ENCODE measurements around the gene PRKD1.

DNA sequence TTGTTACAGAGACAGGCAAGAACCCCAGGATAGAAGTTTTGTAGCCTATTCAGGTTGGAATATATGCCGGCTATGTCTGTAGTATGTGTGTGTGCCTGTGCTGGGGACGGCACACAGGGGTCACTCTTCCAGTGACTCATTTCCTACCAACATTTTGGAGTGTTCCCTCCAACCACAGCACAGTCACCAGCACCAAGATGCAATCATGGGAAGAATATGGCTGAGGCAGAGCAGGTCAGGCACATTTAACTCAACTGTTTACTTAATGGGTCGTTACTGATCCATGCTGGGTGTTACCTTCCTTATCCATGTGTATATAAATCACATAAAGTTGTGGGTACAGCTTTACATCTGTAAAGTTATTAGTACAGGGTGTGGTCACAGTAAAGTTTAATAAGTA lies 178.3 kb downstream of the PRKD1 start:
- TF ChIP-seq, protein P1, sequence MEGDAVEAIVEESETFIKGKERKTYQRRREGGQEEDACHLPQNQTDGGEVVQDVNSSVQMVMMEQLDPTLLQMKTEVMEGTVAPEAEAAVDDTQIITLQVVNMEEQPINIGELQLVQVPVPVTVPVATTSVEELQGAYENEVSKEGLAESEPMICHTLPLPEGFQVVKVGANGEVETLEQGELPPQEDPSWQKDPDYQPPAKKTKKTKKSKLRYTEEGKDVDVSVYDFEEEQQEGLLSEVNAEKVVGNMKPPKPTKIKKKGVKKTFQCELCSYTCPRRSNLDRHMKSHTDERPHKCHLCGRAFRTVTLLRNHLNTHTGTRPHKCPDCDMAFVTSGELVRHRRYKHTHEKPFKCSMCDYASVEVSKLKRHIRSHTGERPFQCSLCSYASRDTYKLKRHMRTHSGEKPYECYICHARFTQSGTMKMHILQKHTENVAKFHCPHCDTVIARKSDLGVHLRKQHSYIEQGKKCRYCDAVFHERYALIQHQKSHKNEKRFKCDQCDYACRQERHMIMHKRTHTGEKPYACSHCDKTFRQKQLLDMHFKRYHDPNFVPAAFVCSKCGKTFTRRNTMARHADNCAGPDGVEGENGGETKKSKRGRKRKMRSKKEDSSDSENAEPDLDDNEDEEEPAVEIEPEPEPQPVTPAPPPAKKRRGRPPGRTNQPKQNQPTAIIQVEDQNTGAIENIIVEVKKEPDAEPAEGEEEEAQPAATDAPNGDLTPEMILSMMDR (IDR thresholded peaks at IDR 0.05) = no peak
- TF ChIP-seq POLR2A (IDR thresholded peaks at IDR 0.05) (no peak), EP300 (IDR thresholded peaks at IDR 0.05) (no peak)

All from tibial nerve (tissue), 4 donors.